Ecto neural progenitor cell (in vitro differentiated cells): ENCODE data around the gene STMN3.
"Not testable (repeated sequence)": the region's sequence is repeated elsewhere in the genome, so short reads cannot be mapped to it uniquely, and the experiment has no call there.

ENCODE experiments used
- DNase-seq: peaks from one replicate; pipeline ENCODE4 v3.0.0-alpha.2; 2018; ENCODE audit warnings: low spot score

Gene STMN3

GRCh38 chr20:63635431-63636141, 17.6 kb downstream of the STMN3 start:
- no peak for DNase-seq

GRCh38 chr20:63633732-63634131, 19.5 kb downstream of the STMN3 start:
- DNase-seq: no peak

- not testable (repeated sequence) for DNase-seq
Observed at GRCh38 chr20:63631426-63631825, 21.8 kb downstream of the STMN3 start.

- DNase-seq: not testable (repeated sequence)
Observed at GRCh38 chr20:63630956-63631355, 22.3 kb downstream of the STMN3 start.

GRCh38 chr20:63628246-63628975, 24.8 kb downstream of the STMN3 start:
- DNase-seq: no peak

- DNase-seq: no peak
Observed at GRCh38 chr20:63627751-63628245, 25.4 kb downstream of the STMN3 start.

- DNase-seq: peak; percentile 96
Observed at GRCh38 chr20:63627129-63627750, 26.0 kb downstream of the STMN3 start.

GRCh38 chr20:63626424-63627128, 26.6 kb downstream of the STMN3 start, which contains the start of gene GMEB2:
Gene GMEB2, minus strand, starts transcription at chr20:63627101. Its CDS starts 7,704 bp downstream, at chr20:63619397.
- no peak for DNase-seq

GRCh38 chr20:63625771-63626423, 27.3 kb downstream of the STMN3 start:
- peak; percentile 63 for DNase-seq

- DNase-seq: no peak
Observed at GRCh38 chr20:63624486-63624885, 28.7 kb downstream of the STMN3 start.

GRCh38 chr20:63622732-63623131, 30.5 kb downstream of the STMN3 start:
- DNase-seq: no peak

- DNase-seq: no peak
Observed at GRCh38 chr20:63622096-63622495, 31.1 kb downstream of the STMN3 start.

- no peak for DNase-seq
Observed at GRCh38 chr20:63620991-63621390, 32.2 kb downstream of the STMN3 start.

- DNase-seq: no peak
Observed at GRCh38 chr20:63619505-63619904, 33.7 kb downstream of the STMN3 start.

GRCh38 chr20:63619086-63619485, 34.1 kb downstream of the STMN3 start:
- DNase-seq: no peak

GRCh38 chr20:63618291-63618980, 34.8 kb downstream of the STMN3 start:
- no peak for DNase-seq

- no peak for DNase-seq
Observed at GRCh38 chr20:63617876-63618265, 35.4 kb downstream of the STMN3 start.

- no peak for DNase-seq
Observed at GRCh38 chr20:63617092-63617875, 35.9 kb downstream of the STMN3 start.

- not testable (repeated sequence) for DNase-seq
Observed at GRCh38 chr20:63613863-63614594, 39.2 kb downstream of the STMN3 start.
